Fibroblast of villous mesenchyme (primary cell): Measurements from ENCODE around the gene PACS1. TPM values are rescaled to one million over a fixed set of nuclear protein-coding genes. Genes with fewer than 3 reads are reported as not detected.

Source experiments
- DNase-seq: peaks from one replicate; pipeline ENCODE4 v3.0.0-alpha.2; 2010; ENCODE audit warnings: low read depth
- H3K4me3 ChIP-seq: 2 replicates; pipeline ENCODE4 v1.5.1; 2011; ENCODE audit warnings: low read depth, mild to moderate bottlenecking, low read length
- CTCF ChIP-seq: IDR thresholded peaks from 2 replicates; pipeline ENCODE4 v1.5.1; 2012; ENCODE audit warnings: low read depth, mild to moderate bottlenecking, low read length; ENCODE audit not compliant: insufficient read depth
- total RNA-seq: library from RNA; depleted of rRNA; stranded (reverse); fragments of >200 nt; gene quantifications from 2 replicates; pipeline ENCODE4 v1.2.3, GENCODE V29; 2012

PACS1 gene
- total RNA-seq, 1 donor = 36.7 TPM

DNA sequence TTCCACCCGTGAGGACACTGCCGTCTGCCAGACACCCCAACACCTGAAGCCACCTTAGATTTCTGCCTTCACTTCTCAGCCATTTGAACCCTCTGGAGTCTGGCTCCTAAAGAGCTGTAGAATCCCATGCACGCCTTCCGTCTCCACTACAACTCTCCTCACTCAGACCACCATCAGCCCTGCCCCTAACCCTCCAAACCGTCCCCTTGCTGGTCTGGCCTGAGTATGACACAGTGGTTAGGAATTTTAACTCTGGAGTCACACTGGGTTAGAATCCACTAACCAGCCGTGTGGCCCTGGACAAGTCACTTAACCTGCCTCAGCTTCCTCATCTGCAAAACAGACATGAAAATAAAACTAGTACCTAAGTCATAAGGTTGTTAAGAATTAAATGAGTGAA lies 210.9 kb downstream of the PACS1 start:
- H3K4me3 ChIP-seq = no peak overlapping the region
- no peak for TF ChIP-seq CTCF
- no peak for DNase-seq

- H3K4me3 ChIP-seq = no peak overlapping the region
- no peak for TF ChIP-seq CTCF
- no peak for DNase-seq
Observed at GRCh38 chr11:66281776-66282467, 211.8 kb downstream of the PACS1 start.

DNA sequence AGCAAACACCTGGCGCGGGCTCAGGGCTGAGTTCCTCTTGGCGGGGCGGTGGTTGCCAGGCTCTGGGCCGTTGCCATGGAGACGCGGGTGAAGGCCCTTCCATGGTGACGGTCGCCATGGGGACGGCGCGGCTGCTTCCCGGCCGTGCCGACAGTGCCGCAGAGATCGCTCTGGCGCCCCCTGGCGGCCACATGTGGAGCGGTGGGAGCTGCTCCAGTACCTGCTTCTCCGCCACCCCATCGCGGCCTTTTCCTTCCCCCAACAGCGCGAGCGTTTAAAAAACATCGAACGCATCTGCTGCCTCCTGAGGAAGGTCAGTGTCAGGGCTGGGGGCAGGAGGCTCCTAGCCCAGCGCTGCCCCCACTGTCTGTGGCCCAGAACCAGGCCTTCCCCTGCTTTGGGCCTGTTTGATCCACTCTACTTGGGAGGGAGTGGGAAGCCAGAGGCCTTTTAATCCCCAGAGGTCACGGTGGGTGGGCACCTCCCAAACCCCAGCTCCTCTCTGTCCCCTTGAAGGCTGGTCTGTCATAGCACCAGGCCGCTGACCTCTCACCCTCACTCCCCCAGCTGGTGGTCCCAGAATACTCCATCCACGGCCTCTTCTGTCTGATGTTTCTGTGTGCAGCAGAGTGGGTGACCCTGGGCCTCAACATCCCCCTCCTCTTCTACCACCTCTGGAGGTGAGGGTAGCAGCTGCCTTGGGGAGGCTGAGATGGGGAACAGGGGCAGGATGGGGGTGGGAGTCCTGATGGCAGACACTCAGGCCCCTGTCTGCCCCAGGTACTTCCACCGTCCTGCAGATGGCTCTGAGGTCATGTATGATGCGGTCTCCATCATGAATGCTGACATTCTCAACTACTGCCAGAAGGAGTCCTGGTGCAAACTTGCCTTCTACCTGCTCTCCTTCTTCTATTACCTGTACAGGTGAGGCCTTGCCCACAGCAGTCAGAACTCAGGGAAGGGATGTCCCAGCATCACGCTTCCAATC lies 212.7 kb downstream of the PACS1 start:
- TF ChIP-seq CTCF = peak; percentile 87
- peak; percentile 95 for DNase-seq
- no peak overlapping the region for H3K4me3 ChIP-seq

DNA sequence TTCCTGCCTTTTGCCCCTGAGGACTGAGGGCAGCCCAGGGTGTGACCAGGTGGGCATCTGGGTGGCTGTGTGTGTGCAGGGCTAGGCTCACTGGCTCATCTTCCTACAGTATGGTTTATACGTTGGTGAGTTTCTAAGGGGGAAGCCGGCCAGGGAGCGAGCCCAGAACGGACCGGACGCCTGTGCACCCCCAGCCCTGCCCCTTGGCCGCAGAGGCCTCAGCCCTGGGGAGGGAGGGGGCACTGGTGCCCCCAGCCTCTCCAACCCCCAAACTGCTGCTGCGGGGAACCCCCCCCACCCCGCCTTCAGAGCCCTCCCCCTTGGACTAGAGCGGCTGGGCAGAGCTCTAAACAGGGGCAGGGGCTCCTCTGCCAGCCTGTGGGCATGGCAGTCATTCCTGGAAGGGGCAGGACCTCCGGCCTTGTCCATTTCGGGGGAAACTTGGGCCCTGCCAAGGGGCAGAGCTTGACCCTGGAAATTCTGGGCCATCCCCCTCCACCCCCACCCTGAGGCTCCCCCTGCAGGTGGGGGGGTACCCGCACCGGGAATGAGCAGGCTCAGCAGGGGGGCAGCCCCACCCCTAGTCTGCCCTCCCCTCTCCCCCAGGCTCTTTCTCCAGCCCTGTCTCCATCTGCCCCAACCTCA lies 213.5 kb downstream of the PACS1 start:
- no peak overlapping the region for H3K4me3 ChIP-seq
- DNase-seq = no peak
- TF ChIP-seq CTCF = no peak

- DNase-seq = no peak
- H3K4me3 ChIP-seq = no peak overlapping the region
- TF ChIP-seq CTCF = no peak
Observed at GRCh38 chr11:66284526-66285078, 214.5 kb downstream of the PACS1 start.

GRCh38 chr11:66285250-66285947 lies 215.3 kb downstream of the PACS1 start:
- DNase-seq = no peak
- TF ChIP-seq CTCF = no peak
- no peak overlapping the region for H3K4me3 ChIP-seq
